SK-N-SH treated with all-trans-retinoic acid at 6 μM for 48 hours (cell line): ENCODE data around the gene SLC12A8.

Experiments used
- ATAC-seq: fragments of 200-7000 bp; cut with Tn5 transposase; 3 replicates; pipeline ENCODE4 v1.9.1; 2020; ENCODE audit warnings: mild to moderate bottlenecking, moderate library complexity
- BACH2 ChIP-seq: fragments of 250-450 bp; sonication (Bioruptor Pico); IDR thresholded peaks from 2 replicates; pipeline ENCODE4 v1.9.0; 2021; ENCODE audit warnings: mild to moderate bottlenecking, borderline replicate concordance
- CREB5 ChIP-seq: fragments of 250-450 bp; sonication (Bioruptor Pico); IDR thresholded peaks from 2 replicates; pipeline ENCODE4 v1.5.1; 2020; ENCODE audit warnings: low read depth, mild to moderate bottlenecking, moderate library complexity
- CSDC2 ChIP-seq: fragments of 250-450 bp; sonication (Bioruptor Pico); IDR thresholded peaks from 2 replicates; pipeline ENCODE4 v1.5.0; 2020; ENCODE audit warnings: mild to moderate bottlenecking, moderate library complexity
- CSRNP3 ChIP-seq: fragments of 250-450 bp; sonication (Bioruptor Pico); IDR thresholded peaks from 2 replicates; pipeline ENCODE4 v1.5.1; 2021; ENCODE audit warnings: mild to moderate bottlenecking, moderate library complexity
- ESRRG ChIP-seq: fragments of 250-450 bp; sonication (Bioruptor Pico); IDR thresholded peaks from 2 replicates; pipeline ENCODE4 v1.6.1; 2021; ENCODE audit warnings: mild to moderate bottlenecking
- GLIS3 ChIP-seq: fragments of 250-450 bp; sonication (Bioruptor Pico); IDR thresholded peaks from 2 replicates; pipeline ENCODE4 v1.5.0; 2020; ENCODE audit warnings: mild to moderate bottlenecking, moderate library complexity
- ISL1 ChIP-seq: fragments of 250-450 bp; sonication (Bioruptor Pico); IDR thresholded peaks from 2 replicates; pipeline ENCODE4 v2.1.2; 2022; ENCODE audit warnings: mild to moderate bottlenecking, moderate library complexity
- OSR1 ChIP-seq: fragments of 250-450 bp; sonication (Bioruptor Pico); IDR thresholded peaks from 2 replicates; pipeline ENCODE4 v1.8.0; 2022; ENCODE audit warnings: moderate library complexity, mild to moderate bottlenecking, inconsistent platforms
- POU6F1 ChIP-seq: fragments of 250-450 bp; sonication (Bioruptor Pico); IDR thresholded peaks from 2 replicates; pipeline ENCODE4 v1.8.0; 2021; ENCODE audit warnings: low read depth, mild to moderate bottlenecking, moderate library complexity, borderline replicate concordance
- RARB ChIP-seq: fragments of 250-450 bp; sonication (Bioruptor Pico); IDR thresholded peaks from 2 replicates; pipeline ENCODE4 v1.8.0; 2021; ENCODE audit warnings: mild to moderate bottlenecking, moderate library complexity
- SNAI2 ChIP-seq: fragments of 250-450 bp; sonication (Bioruptor Pico); IDR thresholded peaks from 2 replicates; pipeline ENCODE4 v1.5.0; 2020; ENCODE audit warnings: mild to moderate bottlenecking, moderate library complexity
- TCF4 ChIP-seq: fragments of 250-450 bp; sonication (Bioruptor Pico); IDR thresholded peaks from 2 replicates; pipeline ENCODE4 v1.8.0; 2021; ENCODE audit warnings: mild to moderate bottlenecking, moderate library complexity, borderline replicate concordance
- TSHZ2 ChIP-seq: fragments of 250-450 bp; sonication (Bioruptor Pico); IDR thresholded peaks from 2 replicates; pipeline ENCODE4 v1.5.0; 2020; ENCODE audit warnings: mild to moderate bottlenecking, moderate library complexity
- ZC3H10 ChIP-seq: fragments of 250-450 bp; sonication (Bioruptor Pico); IDR thresholded peaks from 2 replicates; pipeline ENCODE4 v1.5.1; 2021; ENCODE audit warnings: mild to moderate bottlenecking, moderate library complexity
- ZFP3 ChIP-seq: fragments of 250-450 bp; sonication (Bioruptor Pico); IDR thresholded peaks from 2 replicates; pipeline ENCODE4 v1.5.0; 2020; ENCODE audit warnings: mild to moderate bottlenecking, moderate library complexity
- ZFP30 ChIP-seq: fragments of 450-650 bp; formaldehyde crosslinking; IDR thresholded peaks from 2 replicates; pipeline ENCODE4 v1.5.0; 2022; ENCODE audit warnings: mild to moderate bottlenecking, moderate library complexity
- ZNF565 ChIP-seq: fragments of 450-650 bp; formaldehyde crosslinking; conservative IDR thresholded peaks from 2 replicates; pipeline ENCODE4 v1.5.0; 2020; ENCODE audit warnings: low read depth, mild to moderate bottlenecking, moderate library complexity
- ZNF70 ChIP-seq: fragments of 450-650 bp; formaldehyde crosslinking; IDR thresholded peaks from 2 replicates; pipeline ENCODE4 v1.5.0; 2020; ENCODE audit warnings: mild to moderate bottlenecking, moderate library complexity
- ZNF8 ChIP-seq: fragments of 450-650 bp; formaldehyde crosslinking; IDR thresholded peaks from 2 replicates; pipeline ENCODE4 v1.5.0; 2020; ENCODE audit warnings: mild to moderate bottlenecking, moderate library complexity
- TF ChIP-seq, protein P1 (sequence below): fragments of 250-450 bp; sonication (Bioruptor Pico); IDR thresholded peaks from 2 replicates; pipeline ENCODE4 v1.8.0; 2020; ENCODE audit warnings: mild to moderate bottlenecking, moderate library complexity, borderline replicate concordance

The SLC12A8 gene

GRCh38 chr3:125200731-125201139 is 11.8 kb downstream of the SLC12A8 start:
- TF ChIP-seq, protein P1, sequence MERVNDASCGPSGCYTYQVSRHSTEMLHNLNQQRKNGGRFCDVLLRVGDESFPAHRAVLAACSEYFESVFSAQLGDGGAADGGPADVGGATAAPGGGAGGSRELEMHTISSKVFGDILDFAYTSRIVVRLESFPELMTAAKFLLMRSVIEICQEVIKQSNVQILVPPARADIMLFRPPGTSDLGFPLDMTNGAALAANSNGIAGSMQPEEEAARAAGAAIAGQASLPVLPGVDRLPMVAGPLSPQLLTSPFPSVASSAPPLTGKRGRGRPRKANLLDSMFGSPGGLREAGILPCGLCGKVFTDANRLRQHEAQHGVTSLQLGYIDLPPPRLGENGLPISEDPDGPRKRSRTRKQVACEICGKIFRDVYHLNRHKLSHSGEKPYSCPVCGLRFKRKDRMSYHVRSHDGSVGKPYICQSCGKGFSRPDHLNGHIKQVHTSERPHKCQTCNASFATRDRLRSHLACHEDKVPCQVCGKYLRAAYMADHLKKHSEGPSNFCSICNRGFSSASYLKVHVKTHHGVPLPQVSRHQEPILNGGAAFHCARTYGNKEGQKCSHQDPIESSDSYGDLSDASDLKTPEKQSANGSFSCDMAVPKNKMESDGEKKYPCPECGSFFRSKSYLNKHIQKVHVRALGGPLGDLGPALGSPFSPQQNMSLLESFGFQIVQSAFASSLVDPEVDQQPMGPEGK (CRISPR knock-in tag) = no peak
- no peak for TF ChIP-seq RARB (CRISPR knock-in tag)
- TF ChIP-seq ZFP30 (CRISPR knock-in tag) = no peak
- TF ChIP-seq ZNF70 (CRISPR knock-in tag) = no peak
- TF ChIP-seq CSRNP3 (CRISPR knock-in tag) = no peak
- TF ChIP-seq BACH2 (CRISPR knock-in tag) = no peak
- TF ChIP-seq ZNF8 (CRISPR knock-in tag) = no peak
- no peak for TF ChIP-seq ZC3H10 (CRISPR knock-in tag)
- TF ChIP-seq ZFP3 (CRISPR knock-in tag) = no peak
- TF ChIP-seq TCF4 (CRISPR knock-in tag) = no peak
- no peak for TF ChIP-seq CREB5 (CRISPR knock-in tag)
- no peak for TF ChIP-seq ESRRG (CRISPR knock-in tag)
- TF ChIP-seq SNAI2 = no peak
- TF ChIP-seq CSDC2 (CRISPR knock-in tag) = no peak
- no peak for TF ChIP-seq ZNF565 (CRISPR knock-in tag)
- no peak for TF ChIP-seq OSR1 (CRISPR knock-in tag)
- no peak for TF ChIP-seq GLIS3 (CRISPR knock-in tag)
- TF ChIP-seq, all 23 proteins: peak for 0
- ATAC-seq = no peak

GRCh38 chr3:125194849-125195601 is 17.5 kb downstream of the SLC12A8 start:
- TF ChIP-seq POU6F1 (CRISPR knock-in tag) (no peak), TSHZ2 (CRISPR knock-in tag) (no peak), TCF4 (CRISPR knock-in tag) (no peak), CSDC2 (CRISPR knock-in tag) (no peak), GLIS3 (CRISPR knock-in tag) (no peak), OSR1 (CRISPR knock-in tag) (no peak), BACH2 (CRISPR knock-in tag) (no peak), RARB (CRISPR knock-in tag) (no peak), ISL1 (CRISPR knock-in tag) (no peak)
- TF ChIP-seq, protein P1 (CRISPR knock-in tag) = no peak
- peak; percentile 40; the same call in 1 of the 3 replicates for ATAC-seq
